HG03196 (cell line): ENCODE results near the gene PPDPF.
"Not testable (repeated sequence)": the region's sequence is repeated elsewhere in the genome, so short reads cannot be mapped to it uniquely, and the experiment has no call there.

Experiments
- ATAC-seq: cut with Tn5 transposase; IDR thresholded peaks from one replicate; pipeline ENCODE4 v1.9.1; 2021; ENCODE audit not compliant: unreplicated experiment

Gene PPDPF

DNA sequence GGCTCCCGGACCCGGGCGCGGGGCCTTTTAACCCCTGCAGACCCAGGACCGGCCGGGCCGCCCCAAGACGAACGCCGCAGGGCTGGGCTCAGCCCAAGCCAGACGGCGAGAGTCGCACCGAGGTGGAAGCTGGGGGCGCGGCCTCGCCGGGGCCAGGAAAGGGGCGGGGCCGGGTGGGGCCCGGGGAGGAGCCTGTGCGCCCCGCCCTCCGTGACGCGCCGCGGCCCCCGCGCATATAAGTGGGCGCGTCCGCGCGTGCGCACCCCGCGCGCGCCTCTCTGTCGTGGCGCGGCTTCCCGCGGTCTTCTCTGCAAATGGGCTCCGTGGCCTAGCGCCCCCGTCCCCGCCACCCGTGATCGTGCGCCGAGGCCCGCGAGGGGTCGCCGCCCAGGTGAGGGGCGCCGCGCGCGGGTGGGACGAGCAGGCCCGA is at the start of gene PPDPF:
TSS of gene PPDPF (plus strand) at position 262 of the 430 bp plus-strand sequence. CDS start 544 bp downstream, outside the sequence.
- peak; percentile 72 for ATAC-seq

- no peak for ATAC-seq
Measured at GRCh38 chr20:63471002-63471716, 49.4 kb upstream of the PPDPF start.

DNA sequence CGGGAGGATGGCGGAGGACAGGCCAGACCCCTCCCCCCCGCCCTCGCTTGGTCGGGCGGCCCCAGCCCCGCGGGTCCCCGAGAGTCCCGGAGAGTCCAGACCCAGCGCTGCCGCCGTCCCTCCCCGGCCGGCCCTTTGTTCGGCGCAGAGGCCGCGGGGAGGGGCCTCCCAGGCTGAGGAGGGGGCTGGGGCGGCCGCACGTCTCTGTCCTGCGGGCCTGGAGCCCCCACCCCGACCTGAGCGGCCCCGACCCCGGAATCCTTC is 48.9 kb upstream of the PPDPF start:
- no peak for ATAC-seq

- ATAC-seq, result no peak
Measured at GRCh38 chr20:63471981-63472831, 48.4 kb upstream of the PPDPF start, which contains the start of gene KCNQ2. TSS of gene KCNQ2 (minus strand) at chr20:63472655. CDS start at chr20:63472463, 192 bp downstream.

DNA sequence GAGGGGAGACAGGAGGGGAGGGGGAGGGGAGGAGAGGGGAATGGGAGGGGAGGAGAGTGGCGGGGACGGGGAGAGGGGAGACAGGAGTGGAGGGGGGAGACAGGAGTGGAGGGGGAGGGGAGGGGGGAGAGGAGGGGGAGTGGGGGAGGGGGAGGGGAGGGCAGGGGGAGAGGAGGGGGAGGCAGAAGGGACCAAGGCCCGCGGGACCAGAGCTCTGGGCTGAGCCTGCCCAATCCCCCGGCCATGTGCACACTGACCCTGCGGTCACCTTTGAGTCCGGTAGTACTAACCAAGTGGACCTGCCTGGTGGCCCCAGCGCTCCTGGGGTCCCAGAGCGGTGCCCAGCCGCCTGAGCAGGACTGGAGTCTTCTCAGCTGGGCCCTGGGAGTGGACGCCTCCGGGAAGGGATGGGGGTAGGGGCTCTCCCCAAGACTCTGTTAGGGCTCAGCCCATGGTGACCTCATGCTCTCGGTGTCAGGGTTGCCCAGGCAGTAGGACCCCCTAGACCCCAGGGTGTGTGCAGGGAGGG is 47.6 kb upstream of the PPDPF start:
- ATAC-seq, result no peak

- ATAC-seq, result no peak
Measured at GRCh38 chr20:63473555-63474449, 46.8 kb upstream of the PPDPF start.

DNA sequence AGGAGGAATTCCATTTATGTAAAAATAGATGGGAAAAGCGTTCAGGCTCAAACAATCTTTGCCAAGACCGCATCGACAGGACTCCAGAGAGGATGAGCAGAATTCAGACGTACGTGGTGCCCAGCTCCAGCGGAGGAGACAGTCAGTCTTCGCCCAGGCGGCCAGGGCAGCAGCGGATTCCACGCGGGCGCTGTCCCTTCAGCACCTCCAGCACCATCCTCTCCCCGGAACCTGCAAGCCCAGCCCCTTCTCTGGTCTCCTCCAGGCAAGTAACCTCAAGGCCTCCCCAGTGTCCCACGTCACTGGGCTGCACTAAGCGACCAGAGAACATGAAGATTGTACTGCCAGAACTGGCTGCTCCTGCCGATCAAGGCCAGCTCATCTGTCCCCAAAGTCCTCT is 45.4 kb upstream of the PPDPF start:
- no peak for ATAC-seq

- no peak for ATAC-seq
Measured at GRCh38 chr20:63477061-63477616, 43.4 kb upstream of the PPDPF start.

DNA sequence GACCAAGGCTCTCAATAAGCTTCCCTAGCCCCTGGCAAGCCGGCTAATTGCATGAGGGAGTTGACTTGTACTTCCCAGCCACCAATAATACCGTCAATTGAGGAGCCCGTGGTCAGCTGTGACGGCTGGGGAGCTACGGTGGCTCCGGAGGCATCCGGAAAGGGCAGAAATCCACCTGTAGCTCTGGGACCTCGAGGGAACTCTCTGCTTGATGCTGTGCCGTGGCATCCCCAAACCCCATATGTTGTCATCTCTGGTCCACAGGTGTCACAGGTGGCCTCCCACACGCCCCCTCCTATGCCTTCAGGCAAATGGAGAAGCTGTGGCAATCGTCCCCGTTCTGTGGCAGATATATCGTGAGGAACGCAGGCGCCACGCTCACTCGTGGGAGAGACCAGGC is 42.6 kb upstream of the PPDPF start:
- ATAC-seq, result no peak

GRCh38 chr20:63478346-63479302 is 41.9 kb upstream of the PPDPF start:
- no peak for ATAC-seq

- ATAC-seq, result not testable (repeated sequence)
Measured at GRCh38 chr20:63479695-63480419, 40.7 kb upstream of the PPDPF start.

- ATAC-seq, result no peak
Measured at GRCh38 chr20:63481503-63481902, 39.1 kb upstream of the PPDPF start.

DNA sequence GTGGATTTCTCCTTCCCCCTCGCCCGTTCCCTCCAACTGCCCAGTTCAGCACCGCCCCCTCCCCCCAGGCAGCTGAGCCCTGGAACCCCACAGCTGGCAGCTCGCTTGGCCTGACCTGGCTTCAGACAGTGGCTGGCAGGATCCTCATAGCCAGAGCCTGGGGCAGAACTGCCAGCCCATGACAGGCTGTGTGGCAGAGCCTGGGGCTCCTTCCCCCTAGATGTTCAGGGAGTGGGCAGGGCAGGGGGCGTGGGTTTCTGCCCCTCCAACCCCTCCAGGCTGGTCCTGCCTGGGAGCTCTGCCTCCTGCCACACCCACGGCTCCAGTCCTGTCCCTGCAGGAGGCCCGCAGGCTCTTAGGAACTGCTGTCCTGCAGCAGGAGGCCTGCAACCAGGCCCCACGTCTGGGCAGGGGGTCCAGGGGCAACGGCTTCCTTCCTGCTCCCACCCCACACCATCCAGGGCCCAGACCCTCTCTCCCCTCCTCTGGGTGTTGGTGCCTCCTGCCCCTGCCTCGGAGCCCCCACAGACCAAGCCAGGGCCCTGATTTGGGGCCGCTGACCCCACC is 38.5 kb upstream of the PPDPF start:
- no peak for ATAC-seq

DNA sequence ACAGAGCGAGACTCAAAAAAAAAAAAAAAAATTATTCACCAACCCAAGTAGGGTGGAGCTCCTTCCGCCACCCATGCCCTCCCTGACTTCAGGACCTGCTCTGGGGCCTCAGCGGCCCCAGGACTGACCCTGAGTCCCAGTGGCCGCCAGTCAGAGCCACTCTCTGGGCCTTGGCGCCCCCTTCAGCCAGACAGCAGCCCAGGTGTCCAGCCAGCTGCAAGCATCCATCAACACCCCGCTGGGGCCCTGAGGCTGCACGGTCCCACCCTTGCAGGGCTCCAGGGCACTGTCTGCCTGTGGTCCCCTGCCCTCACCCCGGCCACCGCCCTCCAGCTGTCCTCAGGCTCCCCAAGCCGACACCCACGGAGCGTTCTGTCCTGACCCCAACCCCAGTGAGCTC is 36.7 kb upstream of the PPDPF start:
- no peak for ATAC-seq

- ATAC-seq, result no peak
Measured at GRCh38 chr20:63484236-63484635, 36.3 kb upstream of the PPDPF start.

GRCh38 chr20:63484651-63485403 is 35.7 kb upstream of the PPDPF start:
- no peak for ATAC-seq

DNA sequence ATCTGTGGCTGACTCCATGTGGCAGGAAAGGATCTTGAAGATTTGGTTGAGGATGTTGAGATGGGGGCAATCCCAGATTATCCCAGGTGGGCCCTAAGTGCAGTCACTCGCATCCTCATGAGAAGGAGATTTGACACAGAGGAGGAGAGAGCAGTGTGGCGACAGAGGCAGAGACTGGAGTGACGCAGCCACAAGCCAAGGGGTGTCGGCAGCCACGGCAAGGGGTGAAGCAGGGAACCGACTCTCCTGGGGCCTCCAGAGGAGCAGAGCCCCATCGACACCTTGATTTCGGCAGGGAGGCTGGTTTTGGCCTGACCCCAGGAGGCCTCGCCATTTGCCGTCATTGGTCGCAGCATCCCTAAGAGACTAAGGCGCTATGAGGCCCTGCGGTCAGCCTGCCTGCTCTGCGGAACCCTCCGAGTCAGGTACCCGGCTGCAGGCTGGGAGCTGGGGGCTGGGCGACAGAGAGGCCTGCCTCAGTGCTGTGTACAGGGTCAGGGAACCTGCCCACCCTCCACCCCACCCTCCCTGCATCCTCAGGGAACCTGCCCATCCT is 34.2 kb upstream of the PPDPF start:
- no peak for ATAC-seq
